GM23338 (cell line): Measurements from ENCODE around the gene LASP1NB.

Source experiments
- ATAC-seq: fragments of 200-7000 bp; cut with Tn5 transposase; 3 replicates; pipeline ENCODE4 v1.9.1; 2020
- DNase-seq: peaks from one replicate; pipeline ENCODE4 v3.0.0-alpha.2; 2015; ENCODE audit warnings: low spot score
- H2AFZ ChIP-seq: fragments of 200-600 bp; sonication (generic); 2 replicates; pipeline ENCODE4 v1.8.0; 2016; ENCODE audit warnings: antibody characterized with exemption, mild to moderate bottlenecking, moderate library complexity
- H3F3A ChIP-seq: fragments of 200-600 bp; sonication (generic); replicated peaks from 2 replicates; pipeline ENCODE4 v1.8.0; 2017; ENCODE audit warnings: antibody characterized with exemption, mixed run types, low read depth
- H3K27ac ChIP-seq: fragments of 200-600 bp; sonication (generic); 2 replicates; pipeline ENCODE4 v1.6.1; 2016; ENCODE audit warnings: low read depth
- H3K27me3 ChIP-seq: fragments of 200-600 bp; sonication (generic); 2 replicates; pipeline ENCODE4 v1.8.0; 2016; ENCODE audit warnings: mild to moderate bottlenecking, mixed run types, moderate library complexity; ENCODE audit not compliant: insufficient read depth
- H3K36me3 ChIP-seq: fragments of 200-600 bp; sonication (generic); 2 replicates; pipeline ENCODE4 v1.8.0; 2016; ENCODE audit warnings: mild to moderate bottlenecking; ENCODE audit not compliant: insufficient read depth
- H3K4me1 ChIP-seq: fragments of 200-600 bp; sonication (generic); 2 replicates; pipeline ENCODE4 v1.8.0; 2016; ENCODE audit warnings: mild to moderate bottlenecking, moderate library complexity; ENCODE audit not compliant: insufficient read depth
- H3K4me2 ChIP-seq: fragments of 200-600 bp; sonication (generic); 2 replicates; pipeline ENCODE4 v1.7.1; 2017; ENCODE audit warnings: mixed run types
- H3K4me3 ChIP-seq: fragments of 200-600 bp; sonication (generic); 2 replicates; pipeline ENCODE4 v1.6.1; 2016; ENCODE audit warnings: mixed run types
- H3K79me2 ChIP-seq: fragments of 200-600 bp; sonication (generic); replicated peaks from 2 replicates; pipeline ENCODE4 v1.8.0; 2017; ENCODE audit warnings: mild to moderate bottlenecking; ENCODE audit not compliant: insufficient read depth
- H3K9me2 ChIP-seq: fragments of 200-600 bp; sonication (generic); 2 replicates; pipeline ENCODE4 v1.8.0; 2017; ENCODE audit not compliant: insufficient read depth
- H4K20me1 ChIP-seq: fragments of 200-600 bp; sonication (generic); replicated peaks from 2 replicates; pipeline ENCODE4 v1.8.0; 2017; ENCODE audit warnings: mild to moderate bottlenecking; ENCODE audit not compliant: insufficient read depth
- H3K27ac Mint-ChIP-seq: 2 replicates; pipeline ENCODE4 v1.8.0; 2020; ENCODE audit warnings: inconsistent platforms, mild to moderate bottlenecking, moderate library complexity, mixed read lengths
- H3K27me3 Mint-ChIP-seq: 3 replicates; pipeline ENCODE4 v1.8.0; 2022; ENCODE audit warnings: low read depth, mild to moderate bottlenecking, moderate library complexity, mixed read lengths, inconsistent platforms; ENCODE audit not compliant: insufficient read depth, poor library complexity
- H3K36me3 Mint-ChIP-seq: 3 replicates; pipeline ENCODE4 v1.8.0; 2021; ENCODE audit warnings: low read depth, mild to moderate bottlenecking, inconsistent platforms, moderate library complexity, mixed read lengths
- H3K4me1 Mint-ChIP-seq: 3 replicates; pipeline ENCODE4 v1.8.0; 2020; ENCODE audit warnings: mild to moderate bottlenecking, inconsistent platforms, mixed read lengths
- H3K4me3 Mint-ChIP-seq: 3 replicates; pipeline ENCODE4 v1.8.0; 2021; ENCODE audit warnings: moderate library complexity, mild to moderate bottlenecking, inconsistent platforms, mixed read lengths
- H3K9me3 Mint-ChIP-seq: 3 replicates; pipeline ENCODE4 v1.8.0; 2020; ENCODE audit warnings: moderate library complexity, mild to moderate bottlenecking, inconsistent platforms, mixed read lengths
- TF ChIP-seq, protein P1 (sequence below): IDR thresholded peaks from 2 replicates; pipeline ENCODE4 v1.6.1; 2016; ENCODE audit warnings: antibody characterized with exemption
- TF ChIP-seq, protein P2 (sequence below): IDR thresholded peaks from one replicate; pipeline ENCODE4 v1.6.1; 2018; ENCODE audit warnings: antibody characterized with exemption; ENCODE audit not compliant: unreplicated experiment
- TF ChIP-seq, protein P3 (sequence below): fragments of 250-450 bp; sonication (Bioruptor Pico); IDR thresholded peaks from 2 replicates; pipeline ENCODE4 v1.5.0; 2020; ENCODE audit warnings: mild to moderate bottlenecking, moderate library complexity

LASP1NB gene

DNA sequence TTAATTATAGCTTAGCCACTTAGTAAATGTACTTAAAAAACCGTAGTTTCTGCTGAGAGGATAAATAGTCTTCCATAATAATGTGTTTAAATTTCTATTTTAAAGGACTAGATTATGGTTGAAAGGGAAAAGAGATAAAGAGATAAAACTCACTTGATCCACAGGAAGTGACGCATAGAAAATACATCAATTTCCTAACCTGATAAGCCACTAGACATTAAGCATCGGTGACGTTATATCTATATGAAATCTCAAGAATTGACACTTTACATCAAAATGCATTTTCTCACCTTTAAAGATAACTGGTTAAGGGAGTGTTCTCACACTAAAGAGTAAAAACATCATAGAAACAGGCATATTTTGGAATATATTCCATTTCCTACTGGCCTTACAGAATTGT, 36.0 kb downstream of the LASP1NB start:
- Histone ChIP-seq H3K27ac (no peak overlapping the region), H3K27me3 (no peaks in the 10 kb centered on the region), H3K4me1 (0 out of 2 replicates have a peak, but pooled peaks cover under 1% of the 10 kb centered on the region), H3K4me3 (no peak overlapping the region), H3K4me2 (no peak overlapping the region), H3F3A (no peaks in the 10 kb centered on the region), H3K9me2 (no peaks in the 10 kb centered on the region), H3K36me3 (no peaks in the 10 kb centered on the region), H3K79me2 (no peaks in the 10 kb centered on the region), H2AFZ (no peak overlapping the region), H4K20me1 (no peaks in the 10 kb centered on the region)
- Mint-ChIP-seq H3K4me3 (no peak overlapping the region), H3K27me3 (no peaks in the 10 kb centered on the region), H3K36me3 (no peaks in the 10 kb centered on the region), H3K4me1 (no peaks in the 10 kb centered on the region), H3K27ac (no peak overlapping the region), H3K9me3 (no peaks in the 10 kb centered on the region)
- DNase-seq (no peak), ATAC-seq (no peak)
- TF ChIP-seq, protein P1, sequence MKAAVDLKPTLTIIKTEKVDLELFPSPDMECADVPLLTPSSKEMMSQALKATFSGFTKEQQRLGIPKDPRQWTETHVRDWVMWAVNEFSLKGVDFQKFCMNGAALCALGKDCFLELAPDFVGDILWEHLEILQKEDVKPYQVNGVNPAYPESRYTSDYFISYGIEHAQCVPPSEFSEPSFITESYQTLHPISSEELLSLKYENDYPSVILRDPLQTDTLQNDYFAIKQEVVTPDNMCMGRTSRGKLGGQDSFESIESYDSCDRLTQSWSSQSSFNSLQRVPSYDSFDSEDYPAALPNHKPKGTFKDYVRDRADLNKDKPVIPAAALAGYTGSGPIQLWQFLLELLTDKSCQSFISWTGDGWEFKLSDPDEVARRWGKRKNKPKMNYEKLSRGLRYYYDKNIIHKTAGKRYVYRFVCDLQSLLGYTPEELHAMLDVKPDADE = no peak
- TF ChIP-seq, protein P2, sequence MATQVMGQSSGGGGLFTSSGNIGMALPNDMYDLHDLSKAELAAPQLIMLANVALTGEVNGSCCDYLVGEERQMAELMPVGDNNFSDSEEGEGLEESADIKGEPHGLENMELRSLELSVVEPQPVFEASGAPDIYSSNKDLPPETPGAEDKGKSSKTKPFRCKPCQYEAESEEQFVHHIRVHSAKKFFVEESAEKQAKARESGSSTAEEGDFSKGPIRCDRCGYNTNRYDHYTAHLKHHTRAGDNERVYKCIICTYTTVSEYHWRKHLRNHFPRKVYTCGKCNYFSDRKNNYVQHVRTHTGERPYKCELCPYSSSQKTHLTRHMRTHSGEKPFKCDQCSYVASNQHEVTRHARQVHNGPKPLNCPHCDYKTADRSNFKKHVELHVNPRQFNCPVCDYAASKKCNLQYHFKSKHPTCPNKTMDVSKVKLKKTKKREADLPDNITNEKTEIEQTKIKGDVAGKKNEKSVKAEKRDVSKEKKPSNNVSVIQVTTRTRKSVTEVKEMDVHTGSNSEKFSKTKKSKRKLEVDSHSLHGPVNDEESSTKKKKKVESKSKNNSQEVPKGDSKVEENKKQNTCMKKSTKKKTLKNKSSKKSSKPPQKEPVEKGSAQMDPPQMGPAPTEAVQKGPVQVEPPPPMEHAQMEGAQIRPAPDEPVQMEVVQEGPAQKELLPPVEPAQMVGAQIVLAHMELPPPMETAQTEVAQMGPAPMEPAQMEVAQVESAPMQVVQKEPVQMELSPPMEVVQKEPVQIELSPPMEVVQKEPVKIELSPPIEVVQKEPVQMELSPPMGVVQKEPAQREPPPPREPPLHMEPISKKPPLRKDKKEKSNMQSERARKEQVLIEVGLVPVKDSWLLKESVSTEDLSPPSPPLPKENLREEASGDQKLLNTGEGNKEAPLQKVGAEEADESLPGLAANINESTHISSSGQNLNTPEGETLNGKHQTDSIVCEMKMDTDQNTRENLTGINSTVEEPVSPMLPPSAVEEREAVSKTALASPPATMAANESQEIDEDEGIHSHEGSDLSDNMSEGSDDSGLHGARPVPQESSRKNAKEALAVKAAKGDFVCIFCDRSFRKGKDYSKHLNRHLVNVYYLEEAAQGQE = no peak
- TF ChIP-seq, protein P3, sequence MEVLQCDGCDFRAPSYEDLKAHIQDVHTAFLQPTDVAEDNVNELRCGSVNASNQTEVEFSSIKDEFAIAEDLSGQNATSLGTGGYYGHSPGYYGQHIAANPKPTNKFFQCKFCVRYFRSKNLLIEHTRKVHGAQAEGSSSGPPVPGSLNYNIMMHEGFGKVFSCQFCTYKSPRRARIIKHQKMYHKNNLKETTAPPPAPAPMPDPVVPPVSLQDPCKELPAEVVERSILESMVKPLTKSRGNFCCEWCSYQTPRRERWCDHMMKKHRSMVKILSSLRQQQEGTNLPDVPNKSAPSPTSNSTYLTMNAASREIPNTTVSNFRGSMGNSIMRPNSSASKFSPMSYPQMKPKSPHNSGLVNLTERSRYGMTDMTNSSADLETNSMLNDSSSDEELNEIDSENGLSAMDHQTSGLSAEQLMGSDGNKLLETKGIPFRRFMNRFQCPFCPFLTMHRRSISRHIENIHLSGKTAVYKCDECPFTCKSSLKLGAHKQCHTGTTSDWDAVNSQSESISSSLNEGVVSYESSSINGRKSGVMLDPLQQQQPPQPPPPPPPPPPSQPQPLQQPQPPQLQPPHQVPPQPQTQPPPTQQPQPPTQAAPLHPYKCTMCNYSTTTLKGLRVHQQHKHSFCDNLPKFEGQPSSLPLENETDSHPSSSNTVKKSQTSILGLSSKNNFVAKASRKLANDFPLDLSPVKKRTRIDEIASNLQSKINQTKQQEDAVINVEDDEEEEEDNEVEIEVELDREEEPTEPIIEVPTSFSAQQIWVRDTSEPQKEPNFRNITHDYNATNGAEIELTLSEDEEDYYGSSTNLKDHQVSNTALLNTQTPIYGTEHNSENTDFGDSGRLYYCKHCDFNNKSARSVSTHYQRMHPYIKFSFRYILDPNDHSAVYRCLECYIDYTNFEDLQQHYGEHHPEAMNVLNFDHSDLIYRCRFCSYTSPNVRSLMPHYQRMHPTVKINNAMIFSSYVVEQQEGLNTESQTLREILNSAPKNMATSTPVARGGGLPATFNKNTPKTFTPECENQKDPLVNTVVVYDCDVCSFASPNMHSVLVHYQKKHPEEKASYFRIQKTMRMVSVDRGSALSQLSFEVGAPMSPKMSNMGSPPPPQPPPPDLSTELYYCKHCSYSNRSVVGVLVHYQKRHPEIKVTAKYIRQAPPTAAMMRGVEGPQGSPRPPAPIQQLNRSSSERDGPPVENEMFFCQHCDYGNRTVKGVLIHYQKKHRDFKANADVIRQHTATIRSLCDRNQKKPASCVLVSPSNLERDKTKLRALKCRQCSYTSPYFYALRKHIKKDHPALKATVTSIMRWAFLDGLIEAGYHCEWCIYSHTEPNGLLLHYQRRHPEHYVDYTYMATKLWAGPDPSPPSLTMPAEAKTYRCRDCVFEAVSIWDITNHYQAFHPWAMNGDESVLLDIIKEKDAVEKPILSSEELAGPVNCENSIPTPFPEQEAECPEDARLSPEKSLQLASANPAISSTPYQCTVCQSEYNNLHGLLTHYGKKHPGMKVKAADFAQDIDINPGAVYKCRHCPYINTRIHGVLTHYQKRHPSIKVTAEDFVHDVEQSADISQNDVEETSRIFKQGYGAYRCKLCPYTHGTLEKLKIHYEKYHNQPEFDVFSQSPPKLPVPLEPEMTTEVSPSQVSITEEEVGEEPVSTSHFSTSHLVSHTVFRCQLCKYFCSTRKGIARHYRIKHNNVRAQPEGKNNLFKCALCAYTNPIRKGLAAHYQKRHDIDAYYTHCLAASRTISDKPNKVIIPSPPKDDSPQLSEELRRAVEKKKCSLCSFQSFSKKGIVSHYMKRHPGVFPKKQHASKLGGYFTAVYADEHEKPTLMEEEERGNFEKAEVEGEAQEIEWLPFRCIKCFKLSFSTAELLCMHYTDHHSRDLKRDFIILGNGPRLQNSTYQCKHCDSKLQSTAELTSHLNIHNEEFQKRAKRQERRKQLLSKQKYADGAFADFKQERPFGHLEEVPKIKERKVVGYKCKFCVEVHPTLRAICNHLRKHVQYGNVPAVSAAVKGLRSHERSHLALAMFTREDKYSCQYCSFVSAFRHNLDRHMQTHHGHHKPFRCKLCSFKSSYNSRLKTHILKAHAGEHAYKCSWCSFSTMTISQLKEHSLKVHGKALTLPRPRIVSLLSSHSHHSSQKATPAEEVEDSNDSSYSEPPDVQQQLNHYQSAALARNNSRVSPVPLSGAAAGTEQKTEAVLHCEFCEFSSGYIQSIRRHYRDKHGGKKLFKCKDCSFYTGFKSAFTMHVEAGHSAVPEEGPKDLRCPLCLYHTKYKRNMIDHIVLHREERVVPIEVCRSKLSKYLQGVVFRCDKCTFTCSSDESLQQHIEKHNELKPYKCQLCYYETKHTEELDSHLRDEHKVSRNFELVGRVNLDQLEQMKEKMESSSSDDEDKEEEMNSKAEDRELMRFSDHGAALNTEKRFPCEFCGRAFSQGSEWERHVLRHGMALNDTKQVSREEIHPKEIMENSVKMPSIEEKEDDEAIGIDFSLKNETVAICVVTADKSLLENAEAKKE (CRISPR knock-in tag) = no peak
